Panc1 (cell line): ENCODE data around the gene NCK1. TPM values are rescaled to one million over a fixed set of nuclear protein-coding genes. Genes with fewer than 3 reads are reported as not detected.
"Not testable (repeated sequence)": the region's sequence is repeated elsewhere in the genome, so short reads cannot be mapped to it uniquely, and the experiment has no call there.

Experiments
- ATAC-seq: fragments of 200-7000 bp; cut with Tn5 transposase; 2 replicates; pipeline ENCODE4 v1.9.1; 2020; ENCODE audit warnings: mild to moderate bottlenecking, moderate library complexity
- BruUV-seq: library from RNA; stranded (reverse); fragments of 400-500 nt; replicated peaks from 2 replicates; lab custom pipeline; 2021; lab: Mats Ljungman, UMichigan
- CTCF ChIA-PET: fragments of 300-600 bp; sonication (Branson Sonifier 250); formaldehyde crosslinking; loops from one replicate; lab custom pipeline; 2022; ENCODE audit warnings: antibody characterized with exemption; lab: Charles Lee
- POLR2A ChIA-PET: fragments of 300-600 bp; sonication (Branson Sonifier 250); formaldehyde crosslinking; loops from one replicate; lab custom pipeline; 2022; ENCODE audit warnings: antibody characterized with exemption; lab: Charles Lee
- DNase-seq: peaks from one replicate; pipeline ENCODE4 v3.0.0-alpha.2; 2010; ENCODE audit warnings: low read depth, low spot score
- H3K27ac ChIP-seq: 2 replicates; pipeline ENCODE4 v1.5.1; 2011; ENCODE audit warnings: mild to moderate bottlenecking, low read length, inconsistent platforms
- H3K27me3 ChIP-seq: fragments of 200-500 bp; sonication (Bioruptor generic); 2 replicates; pipeline ENCODE4 v1.6.0; 2014; ENCODE audit warnings: low read length, inconsistent platforms; ENCODE audit not compliant: control insufficient read depth, insufficient read depth
- H3K36me3 ChIP-seq: fragments of 200-500 bp; sonication (Bioruptor generic); 2 replicates; pipeline ENCODE4 v1.5.1; 2014; ENCODE audit warnings: inconsistent platforms, mild to moderate bottlenecking, low read length, moderate library complexity; ENCODE audit not compliant: control insufficient read depth, insufficient read depth
- H3K4me1 ChIP-seq: 2 replicates; pipeline ENCODE4 v1.5.1; 2011; ENCODE audit warnings: inconsistent platforms, mild to moderate bottlenecking, low read length, moderate library complexity; ENCODE audit not compliant: control insufficient read depth, insufficient read depth
- H3K4me3 ChIP-seq, 2 experiments: 2 replicates each; pipeline ENCODE4 v1.5.1; 2011 to 2012; ENCODE audit warnings: low read depth in 2 of 2, low read length in 2 of 2, mild to moderate bottlenecking in 2 of 2, inconsistent platforms in 1 of 2, moderate library complexity in 1 of 2
- H3K9me3 ChIP-seq: fragments of 200-500 bp; sonication (Bioruptor generic); 2 replicates; pipeline ENCODE4 v1.5.1; 2014; ENCODE audit warnings: low read depth, mild to moderate bottlenecking, inconsistent platforms, low read length, moderate library complexity; ENCODE audit not compliant: control insufficient read depth, insufficient read depth
- CTCF ChIP-seq: fragments of 450-650 bp; IDR thresholded peaks from 2 replicates; pipeline ENCODE4 v1.5.1; 2017; ENCODE audit warnings: mild to moderate bottlenecking
- POLR2AphosphoS5 ChIP-seq: IDR thresholded peaks from 2 replicates; pipeline ENCODE4 v1.6.1; 2012; ENCODE audit warnings: mild to moderate bottlenecking, low read depth, low read length, moderate library complexity
- REST ChIP-seq, 2 experiments: IDR thresholded peaks; 2 replicates each; pipeline ENCODE4 v1.6.1; 2011 to 2012; ENCODE audit warnings: low read depth in 2 of 2, control low read depth in 1 of 2, low read length in 1 of 2, mild to moderate bottlenecking in 1 of 2, moderate library complexity in 1 of 2; ENCODE audit not compliant: insufficient read depth in 1 of 2
- SIN3A ChIP-seq: IDR thresholded peaks from 2 replicates; pipeline ENCODE4 v1.6.1; 2012; ENCODE audit warnings: low read depth, mild to moderate bottlenecking, low read length, moderate library complexity, borderline replicate concordance; ENCODE audit not compliant: insufficient read depth
- TCF7L2 ChIP-seq: IDR thresholded peaks from 2 replicates; pipeline ENCODE4 v1.6.1; 2011; ENCODE audit warnings: mild to moderate bottlenecking, low read depth, low read length, inconsistent platforms
- in situ Hi-C: cut with HindIII; loops from 2 replicates; pipeline ENCODE4 v1.10.0; 2016; ENCODE audit warnings: low sequenced_read_pairs, low pct_unique_long_range_greater_than_20kb
- intact Hi-C: fragments of 100-400 bp; cut with micrococcal nuclease; formaldehyde crosslinking; loops from one replicate; pipeline ENCODE4 v1.10.0; 2022; ENCODE audit not compliant: unreplicated experiment
- total RNA-seq: library from RNA; stranded (reverse); gene quantifications from one replicate; pipeline ENCODE4 v1.2.1, GENCODE V29; 2021; ENCODE audit not compliant: unreplicated experiment

Gene NCK1
- total RNA-seq, 1 experiment from 2014 or later = 43.5 TPM

GRCh38 chr3:136869282-136869681 is 7.3 kb downstream of the NCK1 start:
- in situ Hi-C loops (no loop called here), intact Hi-C loops (no loop called here)
- BruUV-seq = no TSS peak
- no peak for DNase-seq
- Histone ChIP-seq H3K36me3 (no peaks in the 10 kb centered on the region), H3K9me3 (no peaks in the 10 kb centered on the region), H3K4me3 (no peak overlapping the region), H3K27ac (no peak overlapping the region), H3K4me1 (no peaks in the 10 kb centered on the region), H3K27me3 (no peaks in the 10 kb centered on the region)
- TF ChIP-seq POLR2AphosphoS5 = no peak
- no peak for TF ChIP-seq SIN3A
- TF ChIP-seq TCF7L2 = no peak
- TF ChIP-seq CTCF = no peak
- TF ChIP-seq REST (IDR thresholded peaks at IDR 0.05; ENCODE audit: insufficient read depth in 1 of 2, low read depth in 2 of 2, low read length in 1 of 2) = no peak
- ATAC-seq = no peak
- ChIA-PET CTCF (no interaction called here), POLR2A (no interaction called here)

GRCh38 chr3:136872258-136872657 is 10.2 kb downstream of the NCK1 start:
- BruUV-seq, DNase-seq, POLR2A ChIA-PET, H3K27me3 ChIP-seq, CTCF ChIA-PET, H3K4me1 ChIP-seq, in situ Hi-C loops, H3K9me3 ChIP-seq, H3K36me3 ChIP-seq, H3K27ac ChIP-seq, H3K4me3 ChIP-seq, ATAC-seq, intact Hi-C loops: not testable (repeated sequence)

DNA sequence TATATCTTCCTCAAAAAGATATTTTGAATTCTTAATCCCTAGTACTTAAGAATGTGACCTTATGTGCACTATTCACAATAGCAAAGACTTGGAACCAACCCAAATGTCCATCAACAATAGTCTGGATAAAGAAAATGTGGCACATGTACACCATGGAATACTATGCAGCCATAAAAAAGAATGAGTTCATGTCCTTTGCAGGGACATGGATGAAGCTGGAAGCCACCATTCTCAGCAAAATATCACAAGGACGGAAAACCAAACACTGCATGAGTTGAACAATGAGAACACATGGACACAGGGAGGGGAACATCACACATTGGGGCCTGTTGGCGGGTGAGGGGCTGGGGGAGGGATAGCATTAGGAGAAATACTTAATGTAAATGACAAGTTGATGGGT is 17.5 kb downstream of the NCK1 start:
- H3K27ac ChIP-seq, H3K27me3 ChIP-seq, H3K4me3 ChIP-seq, BruUV-seq, intact Hi-C loops, H3K9me3 ChIP-seq, H3K36me3 ChIP-seq, CTCF ChIA-PET, ATAC-seq, POLR2A ChIA-PET, H3K4me1 ChIP-seq, in situ Hi-C loops, DNase-seq: not testable (repeated sequence)
